ENCODE measurements around the gene HNF4A.
"Not testable (repeated sequence)": the region's sequence is repeated elsewhere in the genome, so short reads cannot be mapped to it uniquely, and the experiment has no call there.

HNF4A gene

DNA sequence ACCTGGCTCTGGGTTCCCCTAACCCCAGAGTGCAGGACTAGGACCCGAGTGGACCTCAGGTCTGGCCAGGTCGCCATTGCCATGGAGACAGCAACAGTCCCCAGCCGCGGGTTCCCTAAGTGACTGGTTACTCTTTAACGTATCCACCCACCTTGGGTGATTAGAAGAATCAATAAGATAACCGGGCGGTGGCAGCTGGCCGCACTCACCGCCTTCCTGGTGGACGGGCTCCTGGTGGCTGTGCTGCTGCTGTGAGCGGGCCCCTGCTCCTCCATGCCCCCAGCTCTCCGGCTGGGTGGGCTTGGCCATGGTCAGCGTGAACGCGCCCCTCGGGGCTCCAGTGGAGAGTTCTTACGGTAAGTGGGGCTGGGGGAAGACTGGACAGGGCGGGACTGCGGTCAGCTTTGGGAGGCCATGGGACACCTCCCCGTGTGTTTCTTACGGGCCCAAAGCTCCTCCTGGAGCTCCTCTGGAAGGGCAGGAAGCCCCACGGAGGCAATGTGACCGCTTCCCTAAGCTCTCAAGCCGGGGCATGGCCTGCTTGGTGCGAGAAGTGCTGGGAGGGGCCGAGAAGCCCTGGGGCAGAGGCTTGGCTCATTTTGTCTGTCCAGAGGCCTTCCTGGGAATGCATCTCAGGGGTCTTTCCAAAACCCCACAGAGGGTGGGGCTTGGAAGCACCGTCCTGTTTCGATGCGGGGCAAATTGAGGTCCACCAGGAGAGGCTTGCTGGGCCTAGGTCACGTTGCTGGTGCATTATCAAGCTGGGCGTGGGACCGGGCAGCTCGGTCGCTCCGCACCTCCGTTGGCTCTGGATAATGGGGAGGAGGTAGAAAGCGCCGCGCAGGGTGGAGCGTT lies at the start of gene HNF4A:
TSS of gene HNF4A (plus strand) at position 202 of the 855 bp plus-strand sequence. CDS start at position 308, 106 bp downstream.
- FAIRE-seq (no peak), DNase-seq (ENCODE audit: low spot score) (no peak)

DNA sequence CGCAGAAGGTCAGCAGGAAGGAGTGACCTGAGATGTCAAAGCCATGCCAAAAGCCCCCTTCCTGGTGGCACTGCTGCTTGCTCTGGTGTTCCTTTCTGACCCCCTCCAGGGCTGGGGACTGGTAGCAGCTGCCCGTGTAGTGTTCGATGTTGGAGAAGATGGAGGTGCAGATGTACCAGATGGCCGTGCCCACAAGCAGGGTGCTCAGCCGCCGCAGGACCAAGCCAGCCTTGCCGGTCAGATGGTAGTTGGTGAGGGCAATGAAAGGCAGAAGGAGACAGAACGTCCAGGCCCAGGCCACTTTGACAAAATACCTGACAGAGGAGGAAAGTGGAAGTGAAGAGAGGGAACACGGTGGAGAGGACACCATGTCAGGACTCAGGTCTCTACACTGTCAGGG lies 48.6 kb upstream of the HNF4A start:
- no peak for FAIRE-seq

DNA sequence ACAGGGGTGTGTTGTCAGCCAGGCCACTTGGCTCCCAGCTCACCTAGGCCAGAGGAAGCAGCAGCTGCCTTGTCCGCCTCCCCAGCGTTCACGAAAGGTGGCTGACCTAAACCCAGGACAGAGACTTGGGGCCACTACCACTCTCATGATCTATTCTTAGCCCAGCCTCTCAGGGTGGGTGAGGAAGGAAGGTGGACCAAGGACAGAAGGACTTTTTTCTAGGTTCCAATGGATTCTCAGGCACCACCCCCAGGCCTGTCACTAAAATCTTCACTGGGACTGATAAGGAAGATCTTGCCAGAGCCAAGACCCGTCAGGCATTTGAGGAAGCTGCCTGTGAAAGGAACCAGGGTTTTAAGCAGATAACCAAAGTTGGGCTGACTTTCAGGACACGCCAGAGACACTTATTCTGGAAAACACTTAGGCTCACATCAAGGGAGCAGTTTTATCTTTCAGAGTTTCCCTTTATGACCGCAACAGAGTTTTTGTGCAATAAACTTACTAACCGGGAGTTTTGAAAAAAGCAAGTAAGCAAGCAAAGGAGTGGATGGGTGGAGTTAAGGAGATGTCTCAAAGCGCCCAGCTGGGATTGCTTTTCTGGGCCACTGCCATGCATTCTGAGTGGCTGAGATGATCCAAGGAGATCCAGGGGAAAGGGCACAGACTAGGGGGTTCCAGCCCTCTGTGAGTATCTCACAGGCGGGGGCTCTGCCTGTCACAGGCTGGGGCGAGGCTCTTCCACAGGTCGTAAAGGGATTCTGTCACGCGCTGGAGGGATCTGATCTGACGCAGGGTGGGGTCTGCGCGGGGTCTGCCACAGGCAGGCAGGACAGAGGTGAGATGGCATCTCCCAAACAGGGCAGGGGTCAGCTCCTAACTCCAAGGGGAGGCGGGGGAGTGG lies 45.5 kb upstream of the HNF4A start:
- FAIRE-seq (no peak), DNase-seq (ENCODE audit: low spot score) (peak; percentile 37)

More for the DNA sequence above, 48.6 kb upstream of the HNF4A start:
- no peak for DNase-seq (ENCODE audit: low spot score)

DNA sequence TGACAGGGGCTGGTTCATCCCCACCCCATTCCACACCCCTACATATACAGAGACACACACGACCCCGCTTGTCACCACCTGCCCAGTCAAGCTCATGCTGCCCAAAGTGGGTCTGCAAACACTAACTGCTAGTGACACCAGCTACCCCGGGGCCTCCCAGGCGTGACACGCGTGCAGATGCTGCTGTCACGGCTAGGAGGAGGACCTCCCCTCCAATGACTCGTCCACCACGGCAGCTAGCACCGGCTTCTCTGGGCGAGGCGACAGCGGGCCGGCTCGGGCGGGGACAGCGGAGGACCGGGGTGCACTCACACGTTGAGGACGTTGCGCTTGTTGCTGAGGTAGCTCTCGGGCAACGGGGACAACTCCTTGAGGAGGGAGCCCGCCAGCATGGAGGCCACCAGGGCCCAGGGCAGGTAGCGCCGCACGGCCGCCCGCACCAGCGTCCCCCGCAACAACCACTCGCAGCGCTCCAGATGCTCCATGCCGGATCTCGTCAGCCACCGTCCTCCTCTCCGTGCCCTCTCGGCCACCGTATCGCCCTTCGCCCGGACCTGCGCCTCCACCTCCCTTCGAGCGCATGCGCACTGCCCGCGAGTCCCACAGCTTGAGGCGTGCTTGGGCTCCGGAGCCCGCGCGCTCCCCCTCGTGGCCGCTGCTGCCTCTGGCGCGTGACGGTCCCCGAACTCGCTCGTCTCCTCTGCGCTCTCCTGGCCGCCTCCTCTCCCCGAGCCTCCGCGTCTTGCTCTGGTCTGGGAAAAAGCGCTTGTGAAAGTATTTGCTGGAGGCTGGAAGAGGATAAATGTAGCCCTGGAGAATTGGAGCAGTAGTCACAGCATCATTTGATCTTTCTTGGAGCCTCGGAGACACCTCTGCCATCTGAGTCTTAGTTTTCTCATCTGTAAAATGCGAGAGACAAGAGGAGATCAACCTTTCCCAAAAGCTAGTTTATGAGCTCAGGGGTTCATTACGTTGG lies 44.5 kb upstream of the HNF4A start, which contains the start of gene FITM2:
TSS of gene FITM2 (minus strand) at position 539 of the 976 bp plus-strand sequence. CDS start at position 485, 54 bp downstream.
- FAIRE-seq (peak; percentile 93), DNase-seq (ENCODE audit: low spot score) (peak; percentile 100)

DNA sequence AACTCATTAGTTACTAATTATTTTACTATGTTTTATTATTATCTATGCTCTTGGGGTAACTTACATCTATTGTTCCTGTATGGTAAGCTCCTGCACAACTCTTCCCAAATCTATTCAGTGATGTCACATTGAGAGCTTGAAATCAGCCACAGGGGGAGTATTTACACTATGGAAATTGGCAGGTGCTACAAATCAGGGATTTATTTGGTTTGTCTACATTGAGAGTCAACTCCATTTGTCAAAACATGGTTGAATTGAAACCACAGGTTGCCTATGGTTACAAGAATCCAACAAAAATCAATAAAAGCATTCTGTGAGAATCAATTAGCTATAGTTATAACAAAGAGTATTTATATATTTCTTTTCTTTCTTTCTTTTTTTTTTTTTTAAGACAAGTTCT lies 40.6 kb upstream of the HNF4A start:
- DNase-seq (ENCODE audit: low spot score) (no peak), FAIRE-seq (no peak)

DNA sequence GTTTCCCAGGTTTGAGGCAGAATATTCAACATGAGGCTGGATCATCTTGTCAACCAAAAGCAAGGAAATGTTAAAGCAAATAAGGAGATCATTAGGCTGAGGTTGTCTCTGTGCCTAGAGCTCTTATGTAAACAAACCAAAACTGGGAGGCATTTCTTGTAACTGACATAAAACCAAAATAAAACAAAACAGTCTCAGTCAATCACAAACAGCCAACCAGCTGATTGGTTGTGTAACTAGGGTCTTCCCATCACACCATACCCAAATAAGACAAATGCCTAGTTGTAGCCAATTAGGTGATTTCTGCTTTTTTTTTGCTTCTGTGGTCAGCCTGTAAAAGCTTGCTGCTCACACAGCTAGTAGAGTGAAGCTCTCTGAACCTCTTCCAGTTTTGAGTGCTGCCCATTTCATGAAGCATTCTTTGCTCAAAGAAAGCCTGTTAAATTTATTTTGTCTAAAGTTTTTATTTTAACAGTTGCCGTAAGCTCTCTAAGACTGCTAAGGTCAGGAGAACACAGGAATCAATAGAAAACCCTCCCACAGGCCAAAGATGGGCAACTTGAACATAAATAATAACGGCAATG lies 35.6 kb upstream of the HNF4A start:
- DNase-seq (ENCODE audit: low spot score) (no peak), FAIRE-seq (no peak)

DNA sequence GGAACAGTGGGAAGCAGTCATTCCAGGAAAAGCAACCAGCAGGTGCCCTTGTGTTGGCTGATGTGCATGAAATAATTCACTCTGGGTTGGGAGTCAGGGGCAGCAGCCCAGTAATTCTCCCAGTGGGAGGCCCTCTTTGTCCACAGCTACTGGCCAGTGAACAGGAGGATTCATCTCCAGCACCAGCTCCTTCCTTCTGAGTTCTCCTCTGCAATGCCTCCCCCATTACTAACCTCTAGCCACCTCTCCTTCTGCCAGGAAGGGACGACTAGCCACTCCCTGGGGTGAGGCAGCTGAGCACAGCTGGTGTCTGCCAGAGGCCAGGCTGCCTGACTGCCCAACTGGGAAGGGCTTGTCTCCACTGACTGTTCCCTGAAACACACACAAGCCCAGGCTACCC lies 31.2 kb upstream of the HNF4A start:
- no peak for FAIRE-seq
- no peak for DNase-seq (ENCODE audit: low spot score)

DNA sequence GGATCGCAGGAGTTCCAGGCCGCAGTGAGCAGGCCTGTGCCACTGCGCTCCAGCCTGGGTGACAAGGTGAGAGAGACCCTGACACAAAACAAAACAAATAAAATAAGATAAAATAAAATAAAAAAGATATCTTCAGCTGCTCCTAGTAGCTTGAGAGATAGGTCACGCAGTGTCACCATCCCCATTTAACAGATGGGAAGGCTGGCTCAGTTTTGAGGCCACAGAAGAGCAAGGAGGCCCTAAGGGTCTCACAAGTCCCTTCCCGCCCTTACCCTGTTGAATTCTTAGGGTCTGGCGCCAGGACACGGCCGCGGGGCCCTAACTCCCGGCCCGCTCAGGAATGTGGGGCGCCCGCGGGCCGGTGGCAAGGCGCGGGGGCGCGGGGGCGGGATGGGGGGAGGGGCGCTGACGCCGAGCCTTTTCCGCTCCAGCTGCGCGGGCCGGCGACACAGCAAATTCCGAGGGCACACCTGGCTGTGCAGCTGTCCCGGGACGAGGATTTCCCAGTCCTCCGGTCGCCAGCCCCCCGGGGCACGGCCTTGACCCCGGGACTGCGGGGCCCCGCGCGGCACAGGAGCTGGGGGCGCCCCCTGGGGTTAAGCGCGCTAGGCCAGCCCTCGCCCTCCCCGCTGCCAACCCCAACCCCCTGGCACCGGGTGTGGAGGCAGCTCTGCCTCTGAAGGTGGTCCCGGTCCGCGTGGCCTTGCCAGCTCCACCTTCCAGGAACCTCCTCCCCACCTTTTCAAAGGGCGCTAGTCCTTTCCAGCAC lies 28.9 kb upstream of the HNF4A start:
- peak; percentile 72 for FAIRE-seq
- peak; percentile 72 for DNase-seq (ENCODE audit: low spot score)

DNA sequence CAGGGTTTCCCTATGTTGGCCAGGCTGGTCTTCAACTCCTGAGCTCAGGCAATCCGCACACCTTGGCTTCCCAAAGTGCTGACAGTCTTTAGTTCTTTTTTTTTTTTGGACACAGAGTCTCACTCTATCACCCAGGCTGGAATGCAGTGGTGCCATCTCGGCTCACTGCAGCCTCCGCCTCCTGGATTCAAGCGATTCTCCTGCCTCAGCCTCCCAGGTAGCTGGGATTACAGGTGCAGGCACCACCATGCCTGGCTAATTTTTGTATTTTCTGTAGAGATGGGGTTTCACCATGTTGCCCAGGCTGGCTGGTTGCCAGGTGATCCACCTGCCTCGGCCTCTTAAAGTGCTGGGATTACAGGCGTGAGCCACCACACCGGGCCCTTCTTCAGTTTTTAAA lies 27.8 kb upstream of the HNF4A start:
- not testable (repeated sequence) for FAIRE-seq; DNase-seq (ENCODE audit: low spot score)

DNA sequence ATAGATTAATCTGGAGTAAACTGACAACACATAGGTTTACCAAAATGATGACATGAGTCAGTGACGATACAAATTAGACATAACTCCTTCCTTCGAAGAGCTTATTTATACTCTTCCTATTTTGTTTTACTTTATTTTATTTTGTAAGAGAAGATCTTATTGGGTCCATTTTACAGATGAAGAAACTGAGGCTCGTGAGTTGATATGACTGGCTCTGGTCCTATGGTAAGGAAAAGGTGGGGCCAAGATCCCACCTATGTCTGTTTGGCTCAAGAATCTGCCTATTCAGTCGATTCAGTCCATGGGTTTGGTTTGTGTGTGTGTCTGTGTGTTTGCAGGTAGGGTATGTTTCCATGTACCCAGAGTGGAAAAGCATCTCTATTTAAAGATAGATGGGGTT lies 27.1 kb upstream of the HNF4A start:
- DNase-seq (ENCODE audit: low spot score) (no peak), FAIRE-seq (no peak)

DNA sequence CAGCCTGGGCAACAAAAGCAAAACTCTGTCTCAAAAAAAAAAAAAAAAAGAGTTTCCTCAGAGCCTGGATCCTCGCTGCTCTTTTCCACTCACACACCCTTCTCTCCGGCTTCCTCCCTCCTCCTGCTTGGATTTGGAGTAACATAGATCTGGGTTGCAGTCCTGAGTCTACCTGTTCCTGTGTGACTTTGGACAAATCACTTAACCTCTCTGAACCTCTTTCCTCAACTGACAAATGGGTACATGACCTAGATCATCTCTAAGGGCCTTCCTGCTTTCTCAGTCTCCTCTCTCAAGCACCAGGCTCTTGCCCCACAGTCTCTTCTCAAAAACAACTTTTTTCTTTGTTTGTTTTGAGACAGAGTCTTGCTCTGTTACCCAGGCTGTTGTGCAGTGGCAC lies 24.3 kb upstream of the HNF4A start:
- DNase-seq (ENCODE audit: low spot score) (no peak), FAIRE-seq (no peak)

DNA sequence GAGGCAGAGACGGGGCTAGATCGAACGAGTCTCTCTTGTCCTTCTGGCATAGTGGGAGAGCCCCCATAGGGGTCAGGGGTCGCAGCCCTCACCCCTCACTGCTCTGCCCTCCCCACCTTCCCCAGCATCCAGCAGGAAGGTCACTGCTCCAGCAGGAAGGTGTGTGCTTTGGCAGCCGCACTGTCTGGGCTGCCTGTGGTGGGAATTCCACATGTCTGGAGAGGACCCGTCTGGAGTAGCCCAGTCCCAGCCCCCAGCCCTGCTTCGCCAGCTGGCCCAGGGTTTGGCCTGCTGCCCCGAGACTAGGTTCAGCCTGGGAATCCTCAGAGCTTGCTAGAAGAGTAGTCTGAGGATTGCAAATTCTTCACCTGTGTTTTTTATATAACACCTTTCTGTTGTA lies 21.2 kb upstream of the HNF4A start:
- DNase-seq (ENCODE audit: low spot score) = no peak

DNA sequence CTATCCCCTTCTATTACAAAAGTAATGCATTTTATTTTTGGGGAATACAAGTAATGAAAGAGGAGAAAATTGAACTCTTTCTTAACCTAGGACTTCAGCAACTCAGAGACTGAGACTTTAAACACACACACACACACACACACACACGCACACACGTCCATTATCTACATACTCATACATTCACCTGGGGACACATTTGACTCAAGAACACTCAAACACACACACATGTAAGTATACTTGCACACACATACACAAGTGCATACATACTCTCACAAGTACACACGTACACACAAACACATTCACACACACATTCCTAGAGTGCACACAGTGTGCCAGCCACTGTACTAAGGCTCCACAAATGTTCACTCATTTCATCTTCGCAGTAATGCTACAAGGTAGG lies 20.8 kb upstream of the HNF4A start:
- FAIRE-seq (peak; percentile 80), DNase-seq (ENCODE audit: low spot score) (no peak)

More for the DNA sequence above, 21.2 kb upstream of the HNF4A start:
- no peak for FAIRE-seq

DNA sequence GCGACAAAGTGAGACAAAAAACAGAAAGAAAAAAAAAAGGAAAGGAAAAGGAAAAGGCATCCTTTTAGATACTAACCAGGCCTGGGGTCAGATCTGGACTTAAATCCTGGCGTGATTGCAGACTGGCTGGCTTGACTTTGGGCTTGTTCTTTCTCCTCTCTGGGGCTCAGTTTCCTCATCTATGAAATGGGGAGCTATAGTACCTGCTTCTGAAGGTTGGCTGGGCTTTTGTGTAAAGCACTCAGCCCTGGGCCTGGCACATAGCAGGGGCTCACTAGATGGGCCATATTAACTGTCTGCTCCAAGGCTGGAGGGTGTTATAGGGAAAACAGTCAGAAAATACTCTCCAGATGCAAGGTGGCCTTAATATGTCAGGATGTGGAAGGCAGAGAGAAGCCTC lies 19.8 kb upstream of the HNF4A start:
- FAIRE-seq = no peak
- DNase-seq (ENCODE audit: low spot score) = no peak

DNA sequence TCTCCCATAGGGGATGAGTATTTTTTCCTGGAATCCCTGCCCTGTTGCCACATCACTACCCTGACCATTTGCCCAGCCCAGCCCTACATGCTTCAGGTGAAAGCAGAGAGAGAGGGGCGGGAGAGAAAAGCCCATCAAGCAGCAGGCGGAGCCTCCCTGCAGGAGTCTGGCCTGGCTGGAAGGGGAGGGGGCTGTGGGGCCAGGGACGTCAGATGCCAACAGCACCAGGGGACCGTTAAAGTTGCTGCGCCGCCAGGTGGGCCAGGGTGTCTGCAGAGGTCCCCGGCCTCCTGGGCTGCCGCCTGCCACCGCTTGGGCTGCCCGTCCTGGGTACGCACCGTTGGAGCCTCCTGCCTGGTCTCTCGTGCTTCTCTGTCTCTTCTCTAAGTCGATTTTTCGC lies 19.4 kb upstream of the HNF4A start:
- no peak for FAIRE-seq

DNA sequence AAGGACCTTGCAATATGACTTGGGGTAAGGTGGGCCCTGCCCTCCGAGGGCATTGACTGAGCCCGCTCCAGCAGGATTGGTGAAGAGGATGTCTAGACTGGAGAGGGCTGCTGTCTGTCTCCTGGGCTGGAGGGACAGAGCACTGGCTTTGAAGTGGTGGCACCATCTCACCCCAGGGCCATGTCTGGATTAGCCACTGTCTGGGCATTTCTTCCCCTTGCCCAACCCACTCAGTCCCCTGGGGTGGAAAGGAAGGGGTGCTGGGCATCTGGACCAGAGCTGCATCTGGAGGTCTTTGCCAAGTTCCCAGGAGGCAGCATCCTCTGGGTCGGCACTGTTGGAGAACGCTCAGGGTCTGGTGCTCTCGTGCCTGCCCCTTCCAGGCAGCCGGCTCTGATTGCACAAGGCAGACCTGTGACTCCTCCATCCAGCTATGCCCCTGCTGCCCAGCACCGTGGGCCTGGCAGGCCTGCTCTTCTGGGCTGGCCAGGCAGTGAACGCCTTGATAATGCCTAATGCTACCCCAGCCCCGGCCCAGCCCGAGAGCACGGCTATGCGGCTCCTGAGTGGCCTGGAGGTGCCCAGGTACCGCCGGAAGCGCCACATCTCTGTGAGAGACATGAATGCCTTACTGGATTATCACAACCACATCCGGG lies 18.6 kb upstream of the HNF4A start, which contains the start of gene R3HDML:
TSS of gene R3HDML (plus strand) at position 319 of the 656 bp plus-strand sequence. CDS start at position 434, 115 bp downstream.
- FAIRE-seq = no peak

More for the DNA sequence above, 19.4 kb upstream of the HNF4A start:
- no peak for DNase-seq (ENCODE audit: low spot score)

DNA sequence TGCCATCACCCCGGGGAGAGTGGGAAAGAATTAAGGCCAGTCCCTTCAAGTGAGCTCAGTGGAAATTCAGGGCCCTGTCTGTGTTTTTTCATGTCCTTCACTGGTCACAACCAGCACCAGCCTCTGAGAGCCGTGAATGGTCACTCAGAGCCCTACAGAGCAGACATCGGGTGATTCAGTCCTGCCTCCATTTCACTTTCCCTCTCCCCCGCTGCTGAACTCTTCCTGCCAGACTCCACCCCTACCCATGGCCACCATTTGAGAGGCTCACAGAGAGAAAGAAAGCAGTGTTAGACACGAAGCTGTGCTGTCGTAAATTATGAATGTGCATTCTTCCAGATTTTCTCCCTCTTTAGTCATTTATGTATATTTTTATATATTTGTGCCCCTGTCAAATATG lies 13.3 kb upstream of the HNF4A start:
- DNase-seq (ENCODE audit: low spot score) (no peak), FAIRE-seq (no peak)

More for the DNA sequence above, 18.6 kb upstream of the HNF4A start, which contains the start of gene R3HDML:
- DNase-seq (ENCODE audit: low spot score) = no peak

DNA sequence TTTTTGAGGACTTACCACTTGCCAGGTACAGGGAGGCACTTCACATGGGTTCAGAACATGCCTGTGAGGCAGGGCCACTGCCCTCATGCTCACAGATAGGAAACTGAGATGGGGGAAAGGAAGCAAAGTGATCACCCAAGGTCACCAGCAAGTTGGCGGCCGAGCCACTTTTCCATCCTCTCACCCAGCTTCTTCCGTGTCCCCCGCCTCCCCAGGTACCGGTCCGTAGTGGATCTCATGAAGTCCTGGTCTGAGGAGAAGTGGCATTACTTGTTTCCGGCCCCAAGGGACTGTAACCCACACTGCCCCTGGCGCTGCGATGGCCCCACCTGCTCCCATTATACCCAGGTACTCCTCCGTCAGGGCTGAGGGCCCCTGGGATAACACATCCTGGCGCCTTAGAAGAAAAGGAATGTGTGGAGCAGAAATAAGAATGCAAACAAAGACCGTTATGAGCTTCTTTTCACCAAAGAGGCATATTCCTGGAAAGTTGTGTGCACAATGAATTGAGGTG lies 12.3 kb upstream of the HNF4A start:
- no peak for FAIRE-seq

DNA sequence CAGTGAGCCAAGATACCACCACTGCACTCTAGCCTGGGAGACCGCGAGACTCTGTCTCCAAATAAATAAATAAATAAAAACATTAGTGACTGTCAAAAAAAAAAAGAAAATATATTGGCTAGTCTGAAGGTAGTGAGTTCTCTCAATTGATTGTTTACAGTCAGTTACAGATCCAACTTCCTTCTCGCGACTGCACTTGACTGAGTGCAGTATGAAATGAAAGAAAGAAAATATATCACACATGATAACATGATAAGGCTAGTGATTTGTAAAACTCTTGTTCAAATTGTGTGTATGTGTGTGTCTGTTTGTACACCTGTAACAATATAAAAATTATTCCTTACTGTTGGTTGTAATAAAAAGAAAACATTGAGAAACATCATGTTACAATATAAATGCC lies 10.8 kb upstream of the HNF4A start:
- no peak for FAIRE-seq
- DNase-seq (ENCODE audit: low spot score) = no peak

More for the DNA sequence above, 12.3 kb upstream of the HNF4A start:
- DNase-seq (ENCODE audit: low spot score) = no peak

Data from urothelium cell line (cell line).